Chondrocyte (in vitro differentiated cells): ENCODE data around the gene NXPH3. TPM values are rescaled to one million over a fixed set of nuclear protein-coding genes. Genes with fewer than 3 reads are reported as not detected.

Experiments used
- DNase-seq: peaks from one replicate; pipeline ENCODE4 v3.0.0; 2021; ENCODE audit warnings: mixed read lengths, low spot score
- H3K27ac Mint-ChIP-seq: one replicate; pipeline ENCODE4 v1.8.0; 2021; ENCODE audit warnings: mild to moderate bottlenecking, moderate library complexity, mixed read lengths; ENCODE audit not compliant: unreplicated experiment
- H3K27me3 Mint-ChIP-seq: 2 replicates; pipeline ENCODE4 v1.8.0; 2021; ENCODE audit warnings: low read depth, mixed read lengths
- H3K36me3 Mint-ChIP-seq: 2 replicates; pipeline ENCODE4 v1.8.0; 2021; ENCODE audit warnings: low read depth, mixed read lengths
- H3K4me1 Mint-ChIP-seq: 2 replicates; pipeline ENCODE4 v1.8.0; 2021; ENCODE audit warnings: low read depth, mild to moderate bottlenecking, mixed read lengths
- H3K4me3 Mint-ChIP-seq: one replicate; pipeline ENCODE4 v1.8.0; 2021; ENCODE audit warnings: mild to moderate bottlenecking, moderate library complexity, mixed read lengths; ENCODE audit not compliant: unreplicated experiment
- H3K9me3 Mint-ChIP-seq: 2 replicates; pipeline ENCODE4 v1.8.0; 2021; ENCODE audit warnings: low read depth, mixed read lengths
- CTCF ChIP-seq: fragments of 200-600 bp; sonication (generic); IDR thresholded peaks from 2 replicates; pipeline ENCODE4 v1.5.0; 2021; ENCODE audit warnings: antibody characterized with exemption, mild to moderate bottlenecking, moderate library complexity
- total RNA-seq: library from RNA; stranded (reverse); gene quantifications from 3 replicates; pipeline ENCODE4 v1.2.1, GENCODE V29; 2021

NXPH3 gene
- total RNA-seq, 1 donor from 2014 or later, result 4.5 TPM

- TF ChIP-seq CTCF, result no peak
- H3K27ac Mint-ChIP-seq, result no peak overlapping the region
- no peaks in the 10 kb centered on the region for H3K9me3 Mint-ChIP-seq
- H3K27me3 Mint-ChIP-seq, result peaks cover 7% of the 10 kb centered on the region
- peak overlapping the region; percentile 47 for H3K4me3 Mint-ChIP-seq
- H3K4me1 Mint-ChIP-seq, result peaks cover 11% of the 10 kb centered on the region
- DNase-seq, result no peak
- no peaks in the 10 kb centered on the region for H3K36me3 Mint-ChIP-seq
These were observed 559 bp upstream of the NXPH3 start for GRCh38 chr17:49574945-49575678.

- no peaks in the 10 kb centered on the region for H3K9me3 Mint-ChIP-seq
- H3K4me3 Mint-ChIP-seq, result peak overlapping the region; percentile 82
- H3K36me3 Mint-ChIP-seq, result no peaks in the 10 kb centered on the region
- peaks cover 7% of the 10 kb centered on the region for H3K27me3 Mint-ChIP-seq
- H3K4me1 Mint-ChIP-seq, result peaks cover 11% of the 10 kb centered on the region
- H3K27ac Mint-ChIP-seq, result no peak overlapping the region
- no peak for TF ChIP-seq CTCF
- DNase-seq, result no peak
These were observed 631 bp downstream of the NXPH3 start for GRCh38 chr17:49576088-49576916.

DNA sequence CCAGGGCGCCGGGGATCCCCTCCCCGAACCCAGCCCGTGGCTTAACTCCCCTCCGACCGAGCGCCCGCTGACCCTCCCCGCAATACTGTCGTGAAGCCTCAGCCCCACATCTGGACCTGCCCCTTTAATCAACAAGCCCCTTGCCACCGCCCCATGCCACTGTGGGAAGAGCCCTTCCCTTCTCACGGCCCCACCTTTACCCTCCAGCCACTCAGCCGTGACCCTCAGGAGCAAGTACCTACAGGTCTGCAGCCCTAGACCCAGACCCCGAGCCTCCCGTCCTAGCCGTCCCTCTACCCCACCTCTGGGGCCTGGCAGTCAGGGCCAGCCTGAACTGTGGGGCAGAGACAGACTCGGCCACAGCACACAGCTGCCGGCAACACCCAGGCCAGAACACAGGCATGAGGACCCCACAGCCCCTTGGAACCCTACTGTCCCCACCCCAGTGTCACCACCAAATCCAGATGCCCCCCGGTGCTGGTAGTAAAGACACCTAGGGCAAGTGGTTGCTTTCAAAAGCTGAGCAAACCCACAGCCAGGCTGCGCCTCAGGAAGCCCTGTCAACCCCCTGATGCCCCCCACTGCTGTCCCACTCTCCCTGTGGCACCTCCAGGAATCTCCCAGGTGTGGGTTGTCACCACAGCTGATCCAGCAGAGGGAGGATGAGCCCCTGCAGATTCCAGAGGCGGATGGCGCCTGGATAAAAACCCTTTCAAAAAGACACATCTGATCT lies 1.4 kb downstream of the NXPH3 start:
- H3K27me3 Mint-ChIP-seq, result peaks cover 7% of the 10 kb centered on the region
- no peaks in the 10 kb centered on the region for H3K36me3 Mint-ChIP-seq
- no peak for DNase-seq

DNA sequence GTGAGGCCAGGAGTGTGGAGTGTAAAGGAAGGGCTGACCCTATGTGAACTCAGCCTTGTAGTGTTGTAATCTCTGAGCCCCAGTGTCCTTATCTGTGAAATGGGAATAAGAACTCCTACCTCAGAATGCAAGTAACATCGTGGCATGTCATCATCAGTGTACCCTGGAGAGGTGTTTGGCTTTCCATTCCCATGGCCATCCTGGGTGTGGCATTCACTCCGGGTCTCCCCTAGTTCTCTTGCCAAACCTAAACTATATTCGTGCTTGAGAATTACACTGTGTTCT lies 1.9 kb downstream of the NXPH3 start:
- no peaks in the 10 kb centered on the region for H3K36me3 Mint-ChIP-seq
- H3K27me3 Mint-ChIP-seq, result peaks cover 7% of the 10 kb centered on the region
- no peak for TF ChIP-seq CTCF
- H3K4me1 Mint-ChIP-seq, result peaks cover 11% of the 10 kb centered on the region
- H3K4me3 Mint-ChIP-seq, result peak overlapping the region; percentile 82
- no peaks in the 10 kb centered on the region for H3K9me3 Mint-ChIP-seq
- H3K27ac Mint-ChIP-seq, result no peak overlapping the region
- DNase-seq, result no peak

More for the DNA sequence above, 1.4 kb downstream of the NXPH3 start:
- peak overlapping the region; percentile 59 for H3K27ac Mint-ChIP-seq
- H3K4me1 Mint-ChIP-seq, result peaks cover 11% of the 10 kb centered on the region
- H3K9me3 Mint-ChIP-seq, result no peaks in the 10 kb centered on the region
- no peak for TF ChIP-seq CTCF
- H3K4me3 Mint-ChIP-seq, result peak overlapping the region; percentile 82

DNA sequence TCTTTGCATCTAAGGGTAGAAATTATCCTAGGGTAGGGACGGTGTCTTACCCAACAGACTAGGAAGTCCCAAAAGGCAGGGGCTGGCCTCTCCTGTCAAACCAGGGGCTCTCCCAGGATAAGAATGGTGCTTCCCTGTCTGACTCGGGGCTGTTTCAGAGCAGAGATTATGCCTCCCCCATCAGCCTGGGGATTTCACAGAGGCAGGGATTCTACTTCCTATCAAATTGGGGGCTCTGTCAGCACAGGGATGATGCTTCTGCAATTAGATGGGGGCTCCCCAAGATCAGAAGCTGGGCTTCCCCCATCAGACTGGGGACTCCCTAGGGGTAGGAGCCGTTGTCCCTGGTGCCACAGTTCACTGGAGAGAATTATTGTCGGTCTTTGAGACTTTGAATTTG lies 2.3 kb downstream of the NXPH3 start:
- Mint-ChIP-seq H3K9me3 (no peaks in the 10 kb centered on the region), H3K27ac (peak overlapping the region; percentile 17), H3K4me1 (peaks cover 11% of the 10 kb centered on the region), H3K36me3 (no peaks in the 10 kb centered on the region), H3K4me3 (no peak overlapping the region), H3K27me3 (peaks cover 7% of the 10 kb centered on the region)
- DNase-seq, result no peak
- TF ChIP-seq CTCF, result no peak
